Keratinocyte (primary cell): Measurements from ENCODE around the gene RIC1.

Source experiments
- CTCF ChIP-seq, 3 experiments: IDR thresholded peaks in 1 of 3; conservative IDR thresholded peaks in 1 of 3; optimal IDR thresholded peaks in 1 of 3; 2 replicates in 2 of 3; 3 replicates in 1 of 3; pipeline versions ENCODE3 to v1.5.1; 2011; ENCODE audit warnings: low read length in 3 of 3, mild to moderate bottlenecking in 3 of 3, moderate library complexity in 2 of 3, control low read depth in 1 of 3, inconsistent platforms in 1 of 3; ENCODE audit not compliant: insufficient read depth in 2 of 3; ENCODE audit errors: extremely low read depth in 1 of 3
- EZH2 ChIP-seq: IDR thresholded peaks from one replicate; pipeline ENCODE4 v1.6.1; 2012; ENCODE audit warnings: inconsistent platforms, mild to moderate bottlenecking, low read length, moderate library complexity

DNA sequence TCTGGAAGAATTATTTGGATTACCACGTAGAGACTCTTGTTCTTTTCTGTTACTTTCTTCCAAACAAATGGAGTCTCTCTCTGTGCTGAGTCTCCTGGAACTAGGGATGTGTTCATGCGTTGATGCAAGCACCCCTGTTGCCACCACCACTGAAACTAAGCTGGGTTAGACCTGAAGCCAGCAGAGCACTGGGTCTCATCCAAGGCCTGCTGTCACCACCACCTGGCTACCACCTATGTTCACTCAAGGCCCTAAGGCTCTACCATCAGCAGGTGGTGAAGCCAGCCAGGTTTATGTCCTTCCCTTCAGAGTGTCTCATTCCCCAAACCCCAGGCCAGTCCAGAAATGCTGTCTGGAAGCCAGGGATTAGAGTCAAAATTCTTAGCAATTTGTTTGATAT lies 13.3 kb downstream of the RIC1 start:
- no peak for TF ChIP-seq CTCF (optimal IDR thresholded peaks at IDR 0.05 in 1 of 3, IDR thresholded peaks at IDR 0.05 in 1 of 3, conservative IDR thresholded peaks at IDR 0.05 in 1 of 3; ENCODE audit: extremely low read depth in 1 of 3, insufficient read depth in 2 of 3, low read length in 3 of 3)
- no peak for TF ChIP-seq EZH2
